ENCODE measurements around the gene LSAMP. TPM values are rescaled to one million over a fixed set of nuclear protein-coding genes. Genes with fewer than 3 reads are reported as not detected.

Gene LSAMP
- total RNA-seq, 1 experiment from 2014 or later, result 5.7 TPM

DNA sequence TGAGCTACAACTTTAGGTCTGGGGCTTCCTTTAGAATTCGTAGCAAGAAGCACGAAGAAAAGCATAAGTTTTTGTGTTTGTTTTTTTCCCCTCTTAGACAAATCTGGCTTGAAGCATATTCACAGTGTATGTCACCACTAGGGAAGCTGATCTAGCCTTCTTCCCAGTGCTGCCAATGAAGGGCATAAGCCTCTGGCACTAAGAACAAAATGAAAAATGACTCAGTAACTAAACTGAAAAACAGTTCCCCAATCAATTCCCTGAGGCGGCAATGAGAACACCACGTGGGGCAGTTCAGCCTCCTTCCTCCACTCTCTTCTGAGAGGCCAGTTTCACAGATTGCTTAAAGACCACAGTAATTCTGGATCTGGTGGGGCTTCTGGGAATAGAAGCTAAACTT lies 483.9 kb downstream of the LSAMP start:
- ATAC-seq (no peak), DNase-seq (ENCODE audit: low spot score) (no peak)
- Mint-ChIP-seq H3K9me3 (peaks cover 4% of the 10 kb centered on the region; the same call in 1 of the 2 replicates), H3K4me3 (no peak overlapping the region), H3K27me3 (ENCODE audit: low read depth) (no peaks in the 10 kb centered on the region), H3K4me1 (no peaks in the 10 kb centered on the region), H3K27ac (no peak overlapping the region), H3K36me3 (no peaks in the 10 kb centered on the region)
- ChIA-PET CTCF (interaction anchor here (0.6 kb wide), 1 partner anchor 63 kb away, joined by 3 read pairs; no protein-coding TSS in a partner anchor), POLR2A (no interaction called here)
- TF ChIP-seq TCF7 (CRISPR knock-in tag; IDR thresholded peaks at IDR 0.05; ENCODE audit: low read depth) (no peak), SP1 (CRISPR knock-in tag; conservative IDR thresholded peaks at IDR 0.05) (no peak), TEAD1 (CRISPR knock-in tag; IDR thresholded peaks at IDR 0.05) (no peak), CREM (CRISPR knock-in tag; IDR thresholded peaks at IDR 0.05) (no peak), ZNF121 (CRISPR knock-in tag; IDR thresholded peaks at IDR 0.05) (no peak), ZNF138 (CRISPR knock-in tag; conservative IDR thresholded peaks at IDR 0.05) (no peak), FOXP1 (CRISPR knock-in tag; IDR thresholded peaks at IDR 0.05; ENCODE audit: borderline replicate concordance) (no peak), ETV6 (CRISPR knock-in tag; IDR thresholded peaks at IDR 0.05) (no peak)
- TF ChIP-seq, protein P1, sequence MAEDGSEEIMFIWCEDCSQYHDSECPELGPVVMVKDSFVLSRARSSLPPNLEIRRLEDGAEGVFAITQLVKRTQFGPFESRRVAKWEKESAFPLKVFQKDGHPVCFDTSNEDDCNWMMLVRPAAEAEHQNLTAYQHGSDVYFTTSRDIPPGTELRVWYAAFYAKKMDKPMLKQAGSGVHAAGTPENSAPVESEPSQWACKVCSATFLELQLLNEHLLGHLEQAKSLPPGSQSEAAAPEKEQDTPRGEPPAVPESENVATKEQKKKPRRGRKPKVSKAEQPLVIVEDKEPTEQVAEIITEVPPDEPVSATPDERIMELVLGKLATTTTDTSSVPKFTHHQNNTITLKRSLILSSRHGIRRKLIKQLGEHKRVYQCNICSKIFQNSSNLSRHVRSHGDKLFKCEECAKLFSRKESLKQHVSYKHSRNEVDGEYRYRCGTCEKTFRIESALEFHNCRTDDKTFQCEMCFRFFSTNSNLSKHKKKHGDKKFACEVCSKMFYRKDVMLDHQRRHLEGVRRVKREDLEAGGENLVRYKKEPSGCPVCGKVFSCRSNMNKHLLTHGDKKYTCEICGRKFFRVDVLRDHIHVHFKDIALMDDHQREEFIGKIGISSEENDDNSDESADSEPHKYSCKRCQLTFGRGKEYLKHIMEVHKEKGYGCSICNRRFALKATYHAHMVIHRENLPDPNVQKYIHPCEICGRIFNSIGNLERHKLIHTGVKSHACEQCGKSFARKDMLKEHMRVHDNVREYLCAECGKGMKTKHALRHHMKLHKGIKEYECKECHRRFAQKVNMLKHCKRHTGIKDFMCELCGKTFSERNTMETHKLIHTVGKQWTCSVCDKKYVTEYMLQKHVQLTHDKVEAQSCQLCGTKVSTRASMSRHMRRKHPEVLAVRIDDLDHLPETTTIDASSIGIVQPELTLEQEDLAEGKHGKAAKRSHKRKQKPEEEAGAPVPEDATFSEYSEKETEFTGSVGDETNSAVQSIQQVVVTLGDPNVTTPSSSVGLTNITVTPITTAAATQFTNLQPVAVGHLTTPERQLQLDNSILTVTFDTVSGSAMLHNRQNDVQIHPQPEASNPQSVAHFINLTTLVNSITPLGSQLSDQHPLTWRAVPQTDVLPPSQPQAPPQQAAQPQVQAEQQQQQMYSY (CRISPR knock-in tag; IDR thresholded peaks at IDR 0.05), result no peak
- TF ChIP-seq, protein P2, sequence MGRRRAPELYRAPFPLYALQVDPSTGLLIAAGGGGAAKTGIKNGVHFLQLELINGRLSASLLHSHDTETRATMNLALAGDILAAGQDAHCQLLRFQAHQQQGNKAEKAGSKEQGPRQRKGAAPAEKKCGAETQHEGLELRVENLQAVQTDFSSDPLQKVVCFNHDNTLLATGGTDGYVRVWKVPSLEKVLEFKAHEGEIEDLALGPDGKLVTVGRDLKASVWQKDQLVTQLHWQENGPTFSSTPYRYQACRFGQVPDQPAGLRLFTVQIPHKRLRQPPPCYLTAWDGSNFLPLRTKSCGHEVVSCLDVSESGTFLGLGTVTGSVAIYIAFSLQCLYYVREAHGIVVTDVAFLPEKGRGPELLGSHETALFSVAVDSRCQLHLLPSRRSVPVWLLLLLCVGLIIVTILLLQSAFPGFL (CRISPR knock-in tag; IDR thresholded peaks at IDR 0.05; ENCODE audit: borderline replicate concordance), result no peak
- TF ChIP-seq, protein P3, sequence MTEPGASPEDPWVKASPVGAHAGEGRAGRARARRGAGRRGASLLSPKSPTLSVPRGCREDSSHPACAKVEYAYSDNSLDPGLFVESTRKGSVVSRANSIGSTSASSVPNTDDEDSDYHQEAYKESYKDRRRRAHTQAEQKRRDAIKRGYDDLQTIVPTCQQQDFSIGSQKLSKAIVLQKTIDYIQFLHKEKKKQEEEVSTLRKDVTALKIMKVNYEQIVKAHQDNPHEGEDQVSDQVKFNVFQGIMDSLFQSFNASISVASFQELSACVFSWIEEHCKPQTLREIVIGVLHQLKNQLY (CRISPR knock-in tag; IDR thresholded peaks at IDR 0.05), result no peak

DNA sequence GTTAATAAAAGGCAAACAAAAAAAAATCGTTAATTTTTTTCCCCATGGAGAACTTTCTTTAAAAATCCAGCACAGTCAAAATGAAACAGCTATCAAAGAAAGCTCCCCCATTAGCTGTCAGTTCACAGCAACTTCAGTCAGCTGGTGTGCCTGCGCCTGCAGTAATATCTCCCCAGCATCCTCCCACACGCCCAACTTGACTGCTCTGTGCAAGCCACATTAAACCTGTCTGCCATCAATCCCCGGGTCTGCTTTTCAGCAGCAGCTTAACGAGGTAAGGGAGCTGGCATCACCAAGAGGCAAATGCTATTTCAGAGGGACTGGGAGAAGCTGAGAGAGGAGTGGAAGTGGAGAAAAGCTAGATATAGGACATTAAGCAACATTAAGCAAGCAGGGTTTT lies 484.5 kb downstream of the LSAMP start:
- ATAC-seq (no peak), DNase-seq (ENCODE audit: low spot score) (no peak)
- POLR2A ChIA-PET, result no interaction called here
- Mint-ChIP-seq H3K4me3 (no peak overlapping the region), H3K27ac (no peak overlapping the region), H3K9me3 (no peaks in the 10 kb centered on the region), H3K36me3 (no peaks in the 10 kb centered on the region), H3K27me3 (ENCODE audit: low read depth) (no peaks in the 10 kb centered on the region), H3K4me1 (no peaks in the 10 kb centered on the region)
- CTCF ChIA-PET, result no interaction called here
- TF ChIP-seq ZNF416 (CRISPR knock-in tag; IDR thresholded peaks at IDR 0.05), result no peak
- TF ChIP-seq, protein P4, sequence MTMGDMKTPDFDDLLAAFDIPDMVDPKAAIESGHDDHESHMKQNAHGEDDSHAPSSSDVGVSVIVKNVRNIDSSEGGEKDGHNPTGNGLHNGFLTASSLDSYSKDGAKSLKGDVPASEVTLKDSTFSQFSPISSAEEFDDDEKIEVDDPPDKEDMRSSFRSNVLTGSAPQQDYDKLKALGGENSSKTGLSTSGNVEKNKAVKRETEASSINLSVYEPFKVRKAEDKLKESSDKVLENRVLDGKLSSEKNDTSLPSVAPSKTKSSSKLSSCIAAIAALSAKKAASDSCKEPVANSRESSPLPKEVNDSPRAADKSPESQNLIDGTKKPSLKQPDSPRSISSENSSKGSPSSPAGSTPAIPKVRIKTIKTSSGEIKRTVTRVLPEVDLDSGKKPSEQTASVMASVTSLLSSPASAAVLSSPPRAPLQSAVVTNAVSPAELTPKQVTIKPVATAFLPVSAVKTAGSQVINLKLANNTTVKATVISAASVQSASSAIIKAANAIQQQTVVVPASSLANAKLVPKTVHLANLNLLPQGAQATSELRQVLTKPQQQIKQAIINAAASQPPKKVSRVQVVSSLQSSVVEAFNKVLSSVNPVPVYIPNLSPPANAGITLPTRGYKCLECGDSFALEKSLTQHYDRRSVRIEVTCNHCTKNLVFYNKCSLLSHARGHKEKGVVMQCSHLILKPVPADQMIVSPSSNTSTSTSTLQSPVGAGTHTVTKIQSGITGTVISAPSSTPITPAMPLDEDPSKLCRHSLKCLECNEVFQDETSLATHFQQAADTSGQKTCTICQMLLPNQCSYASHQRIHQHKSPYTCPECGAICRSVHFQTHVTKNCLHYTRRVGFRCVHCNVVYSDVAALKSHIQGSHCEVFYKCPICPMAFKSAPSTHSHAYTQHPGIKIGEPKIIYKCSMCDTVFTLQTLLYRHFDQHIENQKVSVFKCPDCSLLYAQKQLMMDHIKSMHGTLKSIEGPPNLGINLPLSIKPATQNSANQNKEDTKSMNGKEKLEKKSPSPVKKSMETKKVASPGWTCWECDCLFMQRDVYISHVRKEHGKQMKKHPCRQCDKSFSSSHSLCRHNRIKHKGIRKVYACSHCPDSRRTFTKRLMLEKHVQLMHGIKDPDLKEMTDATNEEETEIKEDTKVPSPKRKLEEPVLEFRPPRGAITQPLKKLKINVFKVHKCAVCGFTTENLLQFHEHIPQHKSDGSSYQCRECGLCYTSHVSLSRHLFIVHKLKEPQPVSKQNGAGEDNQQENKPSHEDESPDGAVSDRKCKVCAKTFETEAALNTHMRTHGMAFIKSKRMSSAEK (CRISPR knock-in tag; IDR thresholded peaks at IDR 0.05; ENCODE audit: borderline replicate concordance), result no peak
- no peak for TF ChIP-seq SP1 (CRISPR knock-in tag; conservative IDR thresholded peaks at IDR 0.05)
- TF ChIP-seq, protein P5, sequence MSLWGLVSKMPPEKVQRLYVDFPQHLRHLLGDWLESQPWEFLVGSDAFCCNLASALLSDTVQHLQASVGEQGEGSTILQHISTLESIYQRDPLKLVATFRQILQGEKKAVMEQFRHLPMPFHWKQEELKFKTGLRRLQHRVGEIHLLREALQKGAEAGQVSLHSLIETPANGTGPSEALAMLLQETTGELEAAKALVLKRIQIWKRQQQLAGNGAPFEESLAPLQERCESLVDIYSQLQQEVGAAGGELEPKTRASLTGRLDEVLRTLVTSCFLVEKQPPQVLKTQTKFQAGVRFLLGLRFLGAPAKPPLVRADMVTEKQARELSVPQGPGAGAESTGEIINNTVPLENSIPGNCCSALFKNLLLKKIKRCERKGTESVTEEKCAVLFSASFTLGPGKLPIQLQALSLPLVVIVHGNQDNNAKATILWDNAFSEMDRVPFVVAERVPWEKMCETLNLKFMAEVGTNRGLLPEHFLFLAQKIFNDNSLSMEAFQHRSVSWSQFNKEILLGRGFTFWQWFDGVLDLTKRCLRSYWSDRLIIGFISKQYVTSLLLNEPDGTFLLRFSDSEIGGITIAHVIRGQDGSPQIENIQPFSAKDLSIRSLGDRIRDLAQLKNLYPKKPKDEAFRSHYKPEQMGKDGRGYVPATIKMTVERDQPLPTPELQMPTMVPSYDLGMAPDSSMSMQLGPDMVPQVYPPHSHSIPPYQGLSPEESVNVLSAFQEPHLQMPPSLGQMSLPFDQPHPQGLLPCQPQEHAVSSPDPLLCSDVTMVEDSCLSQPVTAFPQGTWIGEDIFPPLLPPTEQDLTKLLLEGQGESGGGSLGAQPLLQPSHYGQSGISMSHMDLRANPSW (CRISPR knock-in tag; conservative IDR thresholded peaks at IDR 0.05; ENCODE audit: low read depth), result no peak
- TF ChIP-seq GRHL2 (CRISPR knock-in tag; IDR thresholded peaks at IDR 0.05; ENCODE audit: insufficient replicate concordance, severe bottlenecking), result no peak
- TF ChIP-seq ZNF263 (CRISPR knock-in tag; IDR thresholded peaks at IDR 0.05; ENCODE audit: low read depth), result no peak
- no peak for TF ChIP-seq ELF4 (CRISPR knock-in tag; IDR thresholded peaks at IDR 0.05; ENCODE audit: low read depth)
- TF ChIP-seq CREM (CRISPR knock-in tag; IDR thresholded peaks at IDR 0.05), result no peak
- TF ChIP-seq GABPB1 (CRISPR knock-in tag; IDR thresholded peaks at IDR 0.05), result no peak
- TF ChIP-seq TEAD1 (CRISPR knock-in tag; IDR thresholded peaks at IDR 0.05), result no peak
- TF ChIP-seq SMAD3 (CRISPR knock-in tag; IDR thresholded peaks at IDR 0.05; ENCODE audit: borderline replicate concordance), result no peak
- no peak for TF ChIP-seq NR3C1 (CRISPR knock-in tag; conservative IDR thresholded peaks at IDR 0.05; ENCODE audit: low read depth)
- TF ChIP-seq, protein P6, sequence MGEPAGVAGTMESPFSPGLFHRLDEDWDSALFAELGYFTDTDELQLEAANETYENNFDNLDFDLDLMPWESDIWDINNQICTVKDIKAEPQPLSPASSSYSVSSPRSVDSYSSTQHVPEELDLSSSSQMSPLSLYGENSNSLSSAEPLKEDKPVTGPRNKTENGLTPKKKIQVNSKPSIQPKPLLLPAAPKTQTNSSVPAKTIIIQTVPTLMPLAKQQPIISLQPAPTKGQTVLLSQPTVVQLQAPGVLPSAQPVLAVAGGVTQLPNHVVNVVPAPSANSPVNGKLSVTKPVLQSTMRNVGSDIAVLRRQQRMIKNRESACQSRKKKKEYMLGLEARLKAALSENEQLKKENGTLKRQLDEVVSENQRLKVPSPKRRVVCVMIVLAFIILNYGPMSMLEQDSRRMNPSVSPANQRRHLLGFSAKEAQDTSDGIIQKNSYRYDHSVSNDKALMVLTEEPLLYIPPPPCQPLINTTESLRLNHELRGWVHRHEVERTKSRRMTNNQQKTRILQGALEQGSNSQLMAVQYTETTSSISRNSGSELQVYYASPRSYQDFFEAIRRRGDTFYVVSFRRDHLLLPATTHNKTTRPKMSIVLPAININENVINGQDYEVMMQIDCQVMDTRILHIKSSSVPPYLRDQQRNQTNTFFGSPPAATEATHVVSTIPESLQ (CRISPR knock-in tag; IDR thresholded peaks at IDR 0.05), result no peak
